A172 (cell line): ENCODE measurements around the gene SNRPD2. TPM values are rescaled to one million over a fixed set of nuclear protein-coding genes. Genes with fewer than 3 reads are reported as not detected.
"Not testable (repeated sequence)": the region's sequence is repeated elsewhere in the genome, so short reads cannot be mapped to it uniquely, and the experiment has no call there.

ENCODE experiments used
- DNase-seq: peaks from one replicate; pipeline ENCODE4 v3.0.0-alpha.2; 2015; ENCODE audit warnings: low spot score
- total RNA-seq: library from RNA; depleted of rRNA; stranded (reverse); fragments of >200 nt; shearing (Covaris generic); gene quantifications from 2 replicates; pipeline ENCODE4 v1.2.3, GENCODE V29; 2014

SNRPD2 gene
- total RNA-seq, 1 experiment from 2014 or later: 319 TPM

GRCh38 chr19:45705115-45705514 is 13.4 kb upstream of the SNRPD2 start:
- no peak for DNase-seq

DNA sequence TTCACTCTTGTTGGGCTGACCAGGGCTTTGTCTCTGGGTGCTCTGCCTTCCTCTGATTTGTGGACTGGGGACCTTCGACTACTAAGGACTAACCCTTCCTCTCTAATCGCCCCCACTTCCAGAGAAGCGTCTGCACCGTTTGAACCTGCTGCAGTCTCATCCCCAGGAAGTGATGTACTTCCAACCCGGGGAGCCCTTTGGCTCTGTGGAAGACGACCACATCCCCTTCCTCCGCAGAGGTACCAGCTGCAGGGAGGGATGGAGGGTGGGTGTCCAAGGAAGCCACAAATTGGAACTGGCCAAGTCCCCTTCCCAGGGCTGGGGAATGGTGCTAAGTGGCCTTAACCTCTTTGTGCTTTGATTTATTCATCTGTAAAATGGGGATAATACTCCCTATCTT is 9.9 kb upstream of the SNRPD2 start:
- no peak for DNase-seq

DNA sequence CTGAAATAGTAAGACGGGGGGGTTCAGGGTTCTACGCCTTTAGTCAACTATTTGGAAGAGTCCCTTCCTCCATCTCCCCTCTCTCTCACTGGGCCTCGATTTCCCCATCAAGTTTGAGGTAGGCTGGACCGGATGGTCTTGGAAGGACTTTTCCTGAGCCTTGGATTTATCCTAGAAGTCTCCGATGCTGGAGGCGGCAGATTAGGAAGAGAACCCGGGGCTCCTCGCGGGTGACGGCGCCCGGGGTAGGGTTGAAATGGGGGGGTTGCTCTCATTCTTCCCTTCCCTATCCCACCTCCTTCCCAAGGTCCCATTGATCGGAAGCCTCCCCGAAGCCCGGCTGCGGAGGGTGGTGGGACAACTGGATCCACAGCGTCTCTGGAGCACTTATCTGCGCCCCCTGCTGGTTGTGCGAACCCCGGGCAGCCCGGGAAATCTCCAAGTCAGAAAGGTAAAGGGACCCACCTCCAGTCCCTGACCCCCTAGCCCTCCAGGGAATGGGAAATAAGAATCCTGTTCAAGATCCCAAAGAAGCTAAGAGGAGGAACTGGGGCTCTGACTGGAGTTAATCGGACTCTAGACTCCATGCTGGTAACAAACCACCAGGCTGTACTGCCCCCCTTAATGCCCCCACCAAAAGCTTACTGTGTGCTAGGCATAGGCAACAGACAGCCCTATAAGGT is 1.5 kb upstream of the SNRPD2 start:
- peak; percentile 32 for DNase-seq

GRCh38 chr19:45692187-45693105 is 693 bp upstream of the SNRPD2 start, which contains the start of gene QPCTL:
Gene QPCTL, plus strand, starts transcription at chr19:45692666. Its CDS starts 38 bp downstream, at chr19:45692704.
- DNase-seq: peak; percentile 95

GRCh38 chr19:45687599-45687998 is 4.2 kb downstream of the SNRPD2 start:
- DNase-seq: no peak

DNA sequence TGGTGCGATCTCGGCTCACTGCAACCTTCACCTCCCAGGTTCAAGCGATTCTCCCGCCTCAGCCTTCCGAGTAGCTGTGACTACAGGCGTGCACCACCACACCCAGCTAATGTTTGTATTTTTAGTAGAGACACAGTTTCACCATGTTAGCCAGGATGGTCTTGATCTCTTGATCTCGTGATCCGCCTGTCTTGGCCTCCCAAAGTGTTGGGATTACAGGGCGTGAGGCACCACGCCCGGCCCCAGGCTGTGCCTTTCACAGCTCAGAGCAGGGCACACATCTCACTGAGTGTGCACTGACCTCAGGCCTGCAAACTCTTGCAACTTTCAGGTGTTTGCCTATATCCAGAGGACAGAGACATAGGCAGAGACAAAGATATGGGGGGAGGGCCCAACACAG is 6.7 kb downstream of the SNRPD2 start:
- not testable (repeated sequence) for DNase-seq

DNA sequence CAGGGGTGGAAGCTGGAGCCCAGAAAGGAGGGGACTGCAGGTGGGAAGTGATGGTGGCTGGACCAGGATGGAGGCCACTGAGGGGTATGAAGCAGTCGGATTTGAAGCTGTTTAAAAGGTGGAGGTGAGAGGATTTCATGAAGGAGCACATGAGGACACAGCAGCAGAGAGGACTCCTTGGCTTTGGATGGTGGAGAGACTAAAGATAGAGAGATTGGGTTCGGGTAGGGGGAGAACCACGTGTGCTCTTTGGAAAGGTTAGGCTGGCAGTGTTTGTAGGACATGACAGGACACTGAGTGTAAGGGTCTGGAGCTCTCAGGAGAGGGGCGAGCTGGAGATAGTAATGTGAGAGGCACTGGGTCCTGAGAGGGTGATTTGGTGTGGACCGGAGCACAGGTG is 8.8 kb downstream of the SNRPD2 start:
- no peak for DNase-seq

GRCh38 chr19:45682117-45682516 is 9.6 kb downstream of the SNRPD2 start:
- no peak for DNase-seq

DNA sequence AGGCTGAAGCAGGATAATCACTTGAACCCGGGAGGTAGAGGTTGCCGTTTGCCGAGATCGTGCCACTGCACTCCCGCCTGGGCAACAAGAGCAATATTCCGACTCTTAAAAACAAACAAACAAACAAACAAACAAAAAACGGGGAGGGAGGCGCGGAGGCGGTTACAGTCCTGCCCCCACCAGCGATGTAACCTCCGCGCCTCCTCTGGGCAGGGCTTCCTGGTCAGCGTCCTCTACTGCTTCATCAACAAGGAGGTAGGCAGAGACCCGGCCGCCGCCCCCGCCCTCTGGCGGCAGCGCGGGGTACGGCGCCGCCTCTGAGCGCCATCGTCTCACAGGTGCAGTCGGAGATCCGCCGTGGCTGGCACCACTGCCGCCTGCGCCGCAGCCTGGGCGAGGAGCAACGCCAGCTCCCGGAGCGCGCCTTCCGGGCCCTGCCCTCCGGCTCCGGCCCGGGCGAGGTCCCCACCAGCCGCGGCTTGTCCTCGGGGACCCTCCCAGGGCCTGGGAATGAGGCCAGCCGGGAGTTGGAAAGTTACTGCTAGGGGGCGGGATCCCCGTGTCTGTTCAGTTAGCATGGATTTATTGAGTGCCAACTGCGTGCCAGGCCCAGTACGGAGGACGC is 10.2 kb downstream of the SNRPD2 start:
- DNase-seq: peak; percentile 70

GRCh38 chr19:45677351-45678230 is 14.2 kb downstream of the SNRPD2 start:
- DNase-seq: peak; percentile 66

- DNase-seq: no peak
Measured at GRCh38 chr19:45676851-45677263, 14.9 kb downstream of the SNRPD2 start.

DNA sequence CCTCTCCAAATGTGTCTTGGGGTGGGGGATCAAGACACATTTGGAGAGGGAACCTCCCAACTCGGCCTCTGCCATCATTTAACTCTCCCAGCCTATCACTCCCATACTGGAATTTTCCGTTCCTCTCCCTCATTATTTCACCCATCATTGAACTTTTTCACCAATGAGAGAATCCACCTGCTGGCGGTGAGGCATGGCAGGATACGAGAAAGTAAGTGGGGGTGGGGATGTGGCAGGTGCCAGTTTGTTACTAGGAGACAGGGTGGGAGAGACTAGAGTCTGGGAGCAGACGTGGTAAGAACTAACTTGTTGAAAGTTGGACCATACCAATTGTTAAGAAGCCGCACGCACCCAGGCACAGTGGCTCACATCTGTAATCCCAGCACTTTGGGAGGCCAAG is 16.8 kb downstream of the SNRPD2 start:
- no peak for DNase-seq

DNA sequence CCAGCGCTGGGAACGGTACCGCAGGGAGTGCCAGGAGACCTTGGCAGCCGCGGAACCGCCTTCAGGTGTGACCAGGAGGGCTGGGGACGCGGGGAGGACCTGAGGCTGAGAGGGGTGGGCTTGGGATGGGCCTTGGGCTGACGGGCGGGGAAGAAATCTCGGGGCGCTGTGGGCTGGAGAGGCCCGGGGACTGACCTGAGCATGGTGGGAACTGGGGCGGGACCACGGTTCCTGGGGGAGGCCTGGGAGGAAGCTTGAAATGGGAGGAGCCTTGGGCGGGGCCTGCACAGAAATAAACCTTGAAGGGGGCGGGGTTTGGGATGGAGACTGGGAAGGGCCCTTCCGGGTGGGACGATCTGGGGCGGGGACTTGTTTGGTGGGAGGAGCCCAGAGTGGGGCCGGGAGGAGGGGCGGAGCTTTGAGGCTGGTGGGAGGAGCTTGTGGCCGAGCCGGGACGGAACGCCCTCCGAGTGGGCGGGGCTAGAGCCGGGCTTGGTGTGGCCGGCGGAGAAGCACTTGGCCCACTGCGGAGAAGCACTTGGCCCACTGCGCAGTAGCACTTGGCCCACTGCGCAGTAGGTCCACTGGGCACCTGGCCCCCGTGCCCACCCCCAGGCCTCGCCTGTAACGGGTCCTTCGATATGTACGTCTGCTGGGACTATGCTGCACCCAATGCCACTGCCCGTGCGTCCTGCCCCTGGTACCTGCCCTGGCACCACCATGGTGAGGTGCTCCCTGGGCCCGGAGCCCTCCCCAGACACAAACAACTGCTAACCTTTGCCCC is 20.9 kb downstream of the SNRPD2 start:
- peak; percentile 18 for DNase-seq

DNA sequence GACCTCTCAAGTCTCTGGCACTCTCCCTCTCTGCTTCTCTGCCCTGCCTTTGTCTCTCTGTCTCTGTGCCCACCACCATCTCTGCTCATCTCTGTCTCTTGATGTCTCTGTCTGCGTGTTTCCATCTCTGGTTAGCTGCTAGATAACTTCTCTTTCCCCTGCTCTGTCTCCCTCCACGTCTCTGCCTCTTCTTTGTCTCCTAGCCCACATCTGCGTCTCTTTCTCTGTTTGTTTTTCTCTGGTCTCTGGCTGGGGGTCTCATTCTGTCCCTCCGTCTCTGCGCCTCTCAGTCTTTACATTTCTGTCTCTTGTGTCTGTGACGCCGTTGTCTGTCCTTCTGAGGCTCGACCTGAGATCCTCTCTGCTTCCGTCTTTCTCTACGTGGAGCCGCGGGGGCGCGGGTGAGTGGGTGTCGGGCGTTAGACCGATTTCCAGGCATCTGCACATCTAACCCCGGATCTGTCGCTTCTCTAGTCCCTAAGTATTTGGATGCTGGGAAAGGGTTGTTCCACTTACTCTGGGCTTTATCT is 23.3 kb downstream of the SNRPD2 start:
- no peak for DNase-seq

GRCh38 chr19:45667620-45668341 is 24.0 kb downstream of the SNRPD2 start, which contains the start of gene GIPR:
Gene GIPR, plus strand, starts transcription at chr19:45668221. Its CDS starts 1,300 bp downstream, at chr19:45669521.
- peak; percentile 52 for DNase-seq

GRCh38 chr19:45664575-45664974 is 27.2 kb downstream of the SNRPD2 start:
- DNase-seq: no peak

- DNase-seq: no peak
Measured at GRCh38 chr19:45663800-45664199, 28.0 kb downstream of the SNRPD2 start.

- DNase-seq: no peak
Measured at GRCh38 chr19:45660636-45661035, 31.1 kb downstream of the SNRPD2 start.

DNA sequence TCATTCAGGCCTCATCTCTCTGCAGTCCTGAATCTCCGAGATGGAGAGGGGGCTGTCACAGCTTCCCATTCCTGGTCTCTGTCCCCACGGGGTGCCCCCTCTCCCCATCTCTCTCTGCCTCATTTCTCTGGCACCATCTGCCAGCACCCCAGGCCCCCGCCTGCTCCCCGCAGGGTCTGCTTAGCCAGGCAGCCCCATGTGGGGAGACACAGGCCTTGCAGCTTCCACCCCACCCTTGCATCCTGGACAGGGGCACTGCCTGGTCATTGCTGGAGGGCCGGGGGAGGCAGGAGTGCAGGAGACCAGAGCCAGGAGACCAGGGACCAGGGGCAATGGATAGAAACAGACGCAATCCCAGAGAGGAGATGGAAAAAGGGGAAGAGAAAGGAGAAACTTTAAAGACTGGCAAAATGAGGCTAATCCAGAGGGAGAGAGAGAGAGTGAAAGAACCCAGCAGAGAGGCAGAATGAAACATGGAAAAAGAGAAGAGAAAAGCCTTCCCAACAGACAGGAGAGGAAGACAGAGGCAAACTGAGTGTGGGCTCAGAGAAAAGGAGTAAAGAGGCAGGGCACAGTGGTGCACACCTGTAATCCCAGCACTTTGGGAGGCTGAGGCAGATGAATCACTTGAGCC is 32.5 kb downstream of the SNRPD2 start:
- DNase-seq: no peak
